NCI-H774 (cell line): Measurements from ENCODE around the gene TXN2.
"Not testable (repeated sequence)": the region's sequence is repeated elsewhere in the genome, so short reads cannot be mapped to it uniquely, and the experiment has no call there.

Experiments
- DNase-seq: peaks from one replicate; lab custom pipeline; 2025; lab: John Stamatoyannopoulos, UW

The TXN2 gene

GRCh38 chr22:36455571-36456463, 25.6 kb downstream of the TXN2 start:
- DNase-seq = no peak

DNA sequence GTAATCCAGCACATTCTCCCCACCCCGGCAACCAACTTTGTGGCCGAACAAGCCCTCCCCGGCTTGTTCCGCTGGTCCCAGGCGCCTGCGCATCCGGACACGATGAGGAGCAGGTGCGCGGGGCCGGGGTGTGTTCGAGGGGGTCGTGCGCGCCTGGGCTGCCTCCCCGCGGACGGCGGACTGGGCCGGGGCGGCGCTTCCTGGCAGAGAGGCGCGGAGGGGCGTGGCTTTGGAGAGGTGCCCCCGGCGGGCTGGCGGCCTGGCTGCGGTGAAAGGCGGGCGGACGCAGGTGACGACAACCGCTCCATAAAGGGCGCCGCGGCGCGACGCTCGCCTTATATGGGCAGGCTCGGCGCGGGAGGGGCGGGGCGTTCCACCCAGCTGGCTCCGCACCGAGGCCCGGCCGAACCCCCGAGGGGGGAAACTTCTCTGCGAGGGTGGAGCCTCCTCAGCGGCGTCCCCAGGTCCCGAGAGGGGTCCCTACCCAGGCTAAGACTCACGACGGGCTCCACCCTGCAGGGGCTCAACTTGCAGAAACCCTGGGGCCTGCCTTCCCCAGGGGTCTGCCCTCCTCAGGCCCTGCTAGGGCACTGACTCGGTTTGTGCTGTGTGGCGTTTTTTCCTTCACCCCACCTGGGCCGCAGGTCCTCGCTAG, 26.4 kb downstream of the TXN2 start:
- peak; percentile 82 for DNase-seq

GRCh38 chr22:36453855-36454378, 27.5 kb downstream of the TXN2 start:
- DNase-seq = no peak

DNA sequence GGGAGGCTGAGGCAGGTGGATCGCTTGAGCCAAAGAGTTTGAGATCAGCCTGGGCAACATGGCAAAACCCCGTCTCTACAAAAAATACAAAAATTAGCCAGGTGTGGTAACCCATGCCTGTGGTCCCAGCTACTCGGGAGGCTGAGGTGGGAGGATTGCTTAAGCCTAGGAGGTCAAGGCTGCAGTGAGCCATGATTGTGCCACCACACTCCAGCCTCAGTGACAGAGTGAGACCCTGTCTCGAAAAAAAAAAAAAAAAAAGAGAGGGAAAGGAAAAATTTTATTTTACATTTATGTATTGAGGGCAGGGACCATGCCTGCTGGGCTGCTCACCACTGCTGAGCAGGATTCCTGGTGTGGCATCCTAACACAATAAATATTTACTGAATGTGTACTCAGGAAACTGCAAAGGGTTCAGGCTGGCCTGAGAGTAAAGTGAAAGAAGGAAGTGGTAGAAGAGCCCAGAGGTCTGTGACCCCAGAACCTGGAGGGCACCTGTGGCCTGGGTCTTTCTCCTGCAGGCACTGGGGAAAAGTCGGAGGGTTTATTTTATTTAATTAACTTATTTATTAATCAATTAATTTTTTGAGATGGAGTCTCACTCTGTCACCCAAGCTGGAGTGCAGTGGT, 28.3 kb downstream of the TXN2 start:
- DNase-seq = not testable (repeated sequence)

- DNase-seq = no peak
Measured at GRCh38 chr22:36452250-36452977, 29.0 kb downstream of the TXN2 start.

DNA sequence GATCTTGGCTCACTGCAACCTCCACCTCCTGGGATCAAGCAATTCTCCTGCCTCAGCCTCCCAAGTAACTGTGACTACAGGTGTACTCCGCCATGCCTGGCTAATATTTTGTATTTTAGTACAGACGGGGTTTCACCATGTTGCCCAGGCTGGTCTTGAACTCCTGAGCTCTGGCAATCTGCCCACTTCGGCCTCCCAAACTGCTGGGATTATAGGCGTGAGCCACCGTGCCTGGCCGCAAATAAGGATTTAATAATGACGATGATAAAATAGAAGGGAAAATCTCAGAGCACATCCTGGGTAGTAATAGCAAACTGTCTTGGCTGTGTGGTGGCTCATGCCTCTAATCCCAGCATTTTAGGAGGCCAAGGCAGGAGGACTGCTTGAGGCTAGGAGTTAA, 30.5 kb downstream of the TXN2 start:
- DNase-seq = not testable (repeated sequence)

DNA sequence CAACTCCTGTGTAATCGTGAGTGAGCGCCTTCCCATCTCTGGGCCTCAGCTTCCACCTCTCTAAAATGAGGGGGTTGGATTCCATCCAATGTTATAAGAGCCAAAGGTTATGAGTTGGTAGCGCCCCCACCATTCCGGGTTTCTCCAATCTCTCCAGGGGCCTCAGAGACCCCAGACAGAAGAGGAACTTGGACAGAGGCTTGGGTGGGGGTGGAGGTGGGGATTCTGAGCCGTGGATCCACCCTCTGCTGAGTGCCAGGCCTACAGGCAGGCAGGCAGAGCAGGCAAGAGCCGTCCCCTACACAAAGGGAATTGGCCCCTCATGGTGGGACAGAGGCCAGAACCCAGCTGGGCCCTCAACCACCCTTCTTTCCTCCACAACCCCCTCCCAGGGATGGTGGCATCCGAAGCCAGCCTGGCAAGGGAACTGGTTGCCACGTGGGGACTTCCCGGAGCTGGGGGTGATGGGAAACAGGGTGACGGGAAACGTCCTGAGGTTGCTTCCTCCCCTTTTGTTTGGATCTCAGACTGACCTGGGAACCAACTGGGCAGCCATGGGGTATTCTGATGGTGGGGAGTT, 31.8 kb downstream of the TXN2 start:
- DNase-seq = no peak

- DNase-seq = no peak
Measured at GRCh38 chr22:36447632-36448031, 33.8 kb downstream of the TXN2 start.

GRCh38 chr22:36445158-36445668, 36.2 kb downstream of the TXN2 start:
- no peak for DNase-seq

DNA sequence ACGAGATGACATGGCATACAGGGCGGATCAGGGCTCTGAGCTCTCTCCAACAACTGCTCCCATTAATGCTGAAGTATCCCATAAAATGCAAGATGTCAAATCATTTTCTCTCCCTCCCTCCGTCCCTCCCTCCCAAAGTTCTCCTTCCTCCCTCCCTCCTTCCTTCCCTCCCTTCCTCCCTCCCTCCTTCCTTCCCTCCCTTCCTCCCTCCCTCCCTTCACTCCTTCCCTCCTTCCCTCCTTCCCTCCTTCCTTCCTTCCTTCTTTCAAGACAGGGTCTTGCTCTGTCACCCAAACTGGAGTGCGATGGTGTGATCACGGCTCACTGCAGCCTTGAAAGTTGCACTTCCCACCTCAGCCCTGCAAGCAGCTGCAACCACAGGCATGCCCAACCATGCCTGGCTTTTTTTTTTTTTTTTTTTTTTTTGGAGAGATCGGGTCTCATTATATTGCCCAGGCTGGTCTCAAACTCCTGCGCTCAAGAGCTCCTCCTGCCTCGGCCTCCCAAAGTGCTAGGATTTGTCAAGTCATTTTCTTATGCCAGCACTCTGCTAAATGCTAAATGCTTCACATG, 38.2 kb downstream of the TXN2 start:
- DNase-seq = no peak

- DNase-seq = no peak
Measured at GRCh38 chr22:36442506-36443197, 38.8 kb downstream of the TXN2 start.

GRCh38 chr22:36440429-36441002, 40.9 kb downstream of the TXN2 start:
- DNase-seq = no peak

DNA sequence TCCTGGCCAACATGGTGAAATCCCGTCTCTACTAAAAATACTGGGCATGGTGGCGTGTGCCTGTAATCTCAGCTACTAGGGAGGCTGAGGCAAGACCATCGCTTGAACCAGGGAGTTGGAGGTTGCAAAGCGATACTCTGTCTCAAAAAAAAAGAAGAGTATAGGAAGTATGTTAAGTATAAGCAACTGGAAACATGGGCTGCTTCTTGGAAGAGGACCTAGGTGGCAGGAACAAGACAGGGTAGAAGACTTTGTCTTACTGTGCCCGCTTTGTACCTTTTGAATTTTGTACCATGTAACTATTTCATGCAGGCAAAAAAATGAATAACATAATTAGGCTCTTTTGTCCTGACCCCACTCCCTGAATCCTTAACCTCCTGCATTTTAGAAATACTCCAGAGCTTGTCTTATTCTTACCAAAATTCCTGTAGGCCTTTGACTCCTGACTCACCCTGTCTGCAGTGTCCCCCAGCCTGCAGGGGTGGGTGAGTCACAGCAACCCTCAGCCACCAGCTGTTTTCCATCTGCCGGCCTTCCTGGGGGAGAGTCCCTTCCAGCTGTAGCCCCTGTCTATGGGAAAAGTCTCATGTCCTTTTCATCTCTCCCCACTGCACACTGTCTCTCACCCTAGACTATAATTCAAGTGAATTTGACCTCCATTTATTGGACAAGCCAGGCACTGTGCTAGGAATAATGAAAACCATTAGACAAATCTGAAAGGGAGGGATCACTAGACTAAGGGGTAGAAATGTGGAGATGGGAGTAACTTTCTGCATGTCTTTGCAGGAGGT, 41.8 kb downstream of the TXN2 start:
- DNase-seq = no peak

DNA sequence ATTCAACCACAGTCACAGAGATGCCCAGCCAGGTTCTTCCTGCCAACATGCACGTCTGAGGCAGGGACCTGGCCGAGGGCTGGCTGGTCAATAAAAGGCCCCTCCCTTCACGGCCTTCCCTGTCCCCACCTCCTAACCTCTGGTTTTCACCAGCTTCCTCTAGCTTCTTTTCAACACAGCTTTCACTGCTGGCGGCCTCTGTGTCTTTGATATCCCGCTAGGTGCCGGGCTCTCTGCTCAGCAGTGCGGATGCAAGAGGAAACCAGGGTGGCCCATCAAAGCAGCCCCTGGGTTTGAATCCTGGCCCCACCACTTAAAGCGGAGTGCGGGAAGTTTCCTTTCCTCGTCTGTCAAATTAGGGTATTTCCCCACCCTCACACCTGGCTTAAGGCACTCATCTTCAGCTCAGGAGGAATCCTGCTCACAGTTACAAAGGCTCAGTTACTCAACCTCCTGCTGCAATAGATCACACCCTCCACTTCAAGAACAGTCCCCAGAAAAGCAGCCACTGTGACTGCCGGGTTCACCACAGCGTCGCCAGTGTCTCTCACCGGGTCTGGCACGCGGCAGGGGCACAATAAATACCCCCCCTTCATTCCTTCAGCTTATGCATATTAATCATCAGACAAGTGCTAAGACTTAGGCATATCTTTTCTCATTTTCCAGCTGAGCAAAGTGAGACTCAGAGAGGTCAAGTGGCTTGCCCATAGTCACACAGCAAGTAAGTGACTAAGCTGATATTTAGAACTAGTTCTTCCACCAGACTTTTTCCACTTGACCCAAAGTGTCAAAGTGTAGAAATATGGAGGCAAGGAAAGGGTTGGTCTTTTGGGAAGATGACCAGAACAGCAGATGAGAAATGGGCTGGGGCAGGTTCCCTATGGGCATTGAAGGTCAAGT, 45.7 kb downstream of the TXN2 start:
- DNase-seq = no peak

DNA sequence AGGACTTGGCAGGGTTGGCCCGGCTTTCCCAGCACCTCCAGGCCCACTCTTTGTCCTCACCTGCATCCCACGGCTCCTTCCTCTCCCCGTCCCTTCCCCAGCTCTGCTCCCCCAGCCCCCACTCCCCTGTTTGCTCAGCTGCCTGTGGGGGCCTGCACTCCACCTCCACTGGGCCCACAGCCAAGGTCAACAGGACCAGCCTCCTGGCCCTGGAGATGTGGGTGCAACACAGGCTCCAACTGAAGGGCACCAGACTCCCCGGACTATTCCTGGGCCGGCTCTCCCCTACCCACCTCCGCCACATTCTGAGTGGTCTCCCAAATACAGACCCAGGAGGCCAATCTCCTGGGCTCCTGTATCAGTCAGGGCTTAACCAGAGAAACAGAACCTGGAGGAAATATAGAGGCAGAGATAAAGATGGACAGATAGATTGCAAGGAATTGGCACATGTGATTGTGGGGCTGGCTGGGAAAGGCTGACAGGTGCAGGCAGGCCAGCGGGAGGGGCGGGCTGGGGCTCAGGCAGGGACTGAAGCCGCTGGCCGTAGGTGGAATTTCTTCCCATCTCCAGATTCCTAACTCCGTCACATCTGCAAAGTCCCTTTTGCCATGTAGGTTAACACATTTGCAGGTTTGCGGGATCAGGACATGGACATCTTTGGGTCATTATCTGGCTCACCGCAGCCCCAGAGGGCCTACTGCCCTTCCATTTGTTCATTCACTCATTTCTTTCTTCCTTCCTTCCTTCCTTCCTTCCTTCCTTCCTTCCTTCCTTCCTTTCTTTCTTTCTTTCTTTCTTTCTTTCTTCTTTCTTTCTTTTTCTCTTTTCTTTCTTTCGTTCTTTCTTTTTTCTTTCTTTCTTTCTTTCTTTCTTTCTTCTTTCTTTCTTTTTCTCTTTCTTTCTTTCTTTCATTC, 47.9 kb downstream of the TXN2 start:
- DNase-seq = peak; percentile 80

GRCh38 chr22:36432592-36433317, 48.7 kb downstream of the TXN2 start:
- no peak for DNase-seq
